DMS 273 (cell line): Measurements from ENCODE around the gene DYTN.

Source experiments
- DNase-seq: peaks from one replicate; lab custom pipeline; 2025; ENCODE audit not compliant: unreplicated experiment; lab: John Stamatoyannopoulos, UW

Gene DYTN

GRCh38 chr2:206701952-206702605 is 16.1 kb downstream of the DYTN start:
- DNase-seq: no peak

DNA sequence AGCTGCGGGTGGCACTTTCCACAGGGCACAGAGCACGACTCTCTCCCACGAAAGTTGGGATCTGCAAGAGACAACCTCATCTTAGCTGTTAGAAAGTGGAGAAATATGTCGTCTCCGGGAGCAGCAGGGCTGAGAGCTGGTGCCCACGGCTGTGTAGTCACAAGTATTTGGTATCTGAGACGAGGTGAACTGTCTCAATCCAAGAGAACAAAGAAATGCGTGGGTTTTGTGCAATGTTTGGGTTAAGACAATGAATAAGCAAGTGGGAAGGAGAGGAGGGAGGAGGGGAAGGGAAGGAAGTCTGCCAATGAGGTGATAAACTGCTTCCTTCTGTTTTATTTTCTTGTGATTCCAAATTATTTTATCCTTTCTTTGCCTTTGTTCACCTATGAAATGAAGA is 18.0 kb downstream of the DYTN start:
- DNase-seq: no peak

DNA sequence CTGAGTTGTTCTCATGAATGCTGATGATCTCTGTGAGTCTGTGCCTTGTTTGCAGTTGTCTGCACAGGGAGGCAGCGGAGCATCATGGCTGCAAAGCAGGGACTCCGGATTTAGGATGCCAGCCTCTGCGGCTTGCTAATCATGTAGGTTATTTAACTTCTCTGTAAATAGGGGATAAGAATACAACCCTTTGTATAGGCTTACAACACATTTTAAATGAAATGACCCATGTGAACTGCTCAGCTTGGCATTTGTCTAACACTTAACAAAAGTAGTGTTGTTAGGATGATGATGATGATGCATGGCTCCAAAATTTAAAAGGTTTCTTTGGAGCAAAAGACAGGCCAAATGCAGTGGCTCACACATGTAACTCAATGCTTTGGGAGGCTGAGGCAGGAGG is 19.4 kb downstream of the DYTN start:
- no peak for DNase-seq

DNA sequence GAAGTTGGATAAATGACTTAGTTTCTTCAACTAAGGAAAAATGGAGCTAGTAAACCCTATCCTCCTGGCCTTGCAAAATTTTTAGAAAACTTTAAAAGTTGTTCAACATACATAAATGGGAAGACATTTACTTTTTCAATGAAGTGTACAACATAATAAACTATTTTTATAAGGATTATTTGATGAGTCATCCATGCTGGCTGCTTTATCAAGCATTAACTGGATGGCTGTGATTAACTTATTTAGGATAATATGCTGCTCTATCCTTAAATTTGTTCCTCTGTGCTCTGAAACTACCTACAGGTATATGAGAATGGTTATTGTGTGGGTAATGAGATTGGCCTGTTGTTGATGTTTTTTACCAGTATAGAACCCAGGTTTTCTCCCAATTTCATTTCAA is 21.3 kb downstream of the DYTN start:
- DNase-seq: no peak

- DNase-seq: peak; percentile 80
Measured at GRCh38 chr2:206693399-206694137, 24.6 kb downstream of the DYTN start.

- no peak for DNase-seq
Measured at GRCh38 chr2:206692971-206693370, 25.2 kb downstream of the DYTN start.

- no peak for DNase-seq
Measured at GRCh38 chr2:206688990-206689389, 29.2 kb downstream of the DYTN start.

DNA sequence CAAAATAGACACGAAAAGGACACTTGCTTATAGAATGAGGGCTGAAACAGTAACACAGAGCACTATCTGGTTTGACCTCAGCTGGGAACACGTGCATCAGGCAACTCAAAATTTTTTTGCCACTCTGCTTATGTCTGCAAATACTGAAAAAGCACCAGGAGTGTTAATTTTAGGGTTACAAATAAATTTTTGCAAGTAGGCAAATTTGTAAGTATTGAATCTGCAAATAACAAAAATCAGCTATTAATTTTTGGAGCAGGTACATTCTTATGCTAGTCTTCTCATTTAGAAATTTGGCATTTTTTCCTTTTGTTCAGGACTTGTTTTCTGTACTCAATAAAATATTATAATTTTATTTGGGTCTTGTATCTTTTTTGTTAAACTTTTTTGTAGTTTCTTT is 29.7 kb downstream of the DYTN start:
- no peak for DNase-seq

DNA sequence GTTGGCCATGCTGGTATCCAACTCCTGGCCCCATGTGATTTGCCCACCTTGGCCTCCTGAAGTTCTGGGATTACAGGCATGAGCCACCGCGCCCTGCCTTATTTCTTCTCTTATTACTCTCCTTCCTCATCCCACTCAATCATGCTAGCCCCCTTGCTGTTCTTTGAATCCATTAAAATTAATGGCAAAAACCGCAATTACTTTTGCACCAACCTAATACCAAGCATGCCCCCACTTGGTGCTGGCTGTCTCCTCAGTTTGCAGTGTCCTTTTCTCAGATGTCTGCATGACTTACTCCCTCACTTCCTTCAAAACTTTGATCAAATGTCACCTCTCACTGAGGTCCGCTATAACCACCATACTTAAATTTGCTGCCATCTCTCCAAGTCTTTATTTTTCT is 34.6 kb downstream of the DYTN start:
- DNase-seq: no peak

GRCh38 chr2:206670531-206671319 is 47.5 kb downstream of the DYTN start:
- peak; percentile 5 for DNase-seq

DNA sequence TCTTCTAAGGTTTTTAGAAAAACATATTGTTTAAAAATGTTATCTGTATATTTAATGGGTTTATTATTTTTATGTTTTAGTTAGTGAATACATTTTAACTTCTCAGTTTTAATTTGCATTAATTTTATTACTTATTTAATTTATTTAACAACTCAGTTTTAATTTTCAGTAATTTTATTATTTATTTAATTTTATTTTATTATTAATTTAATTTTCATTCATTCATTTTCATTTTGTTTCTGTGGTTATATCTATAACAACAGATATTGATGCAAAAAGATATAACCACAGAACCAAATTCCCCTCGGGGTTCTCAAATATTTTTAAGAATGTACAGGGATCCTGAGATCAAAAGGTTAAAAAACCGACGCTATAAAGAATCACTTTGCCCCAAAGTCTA is 52.9 kb downstream of the DYTN start:
- DNase-seq: no peak

GRCh38 chr2:206657087-206657486 is 61.1 kb downstream of the DYTN start:
- DNase-seq: no peak

- DNase-seq: no peak
Measured at GRCh38 chr2:206647985-206648384, 70.2 kb downstream of the DYTN start.

DNA sequence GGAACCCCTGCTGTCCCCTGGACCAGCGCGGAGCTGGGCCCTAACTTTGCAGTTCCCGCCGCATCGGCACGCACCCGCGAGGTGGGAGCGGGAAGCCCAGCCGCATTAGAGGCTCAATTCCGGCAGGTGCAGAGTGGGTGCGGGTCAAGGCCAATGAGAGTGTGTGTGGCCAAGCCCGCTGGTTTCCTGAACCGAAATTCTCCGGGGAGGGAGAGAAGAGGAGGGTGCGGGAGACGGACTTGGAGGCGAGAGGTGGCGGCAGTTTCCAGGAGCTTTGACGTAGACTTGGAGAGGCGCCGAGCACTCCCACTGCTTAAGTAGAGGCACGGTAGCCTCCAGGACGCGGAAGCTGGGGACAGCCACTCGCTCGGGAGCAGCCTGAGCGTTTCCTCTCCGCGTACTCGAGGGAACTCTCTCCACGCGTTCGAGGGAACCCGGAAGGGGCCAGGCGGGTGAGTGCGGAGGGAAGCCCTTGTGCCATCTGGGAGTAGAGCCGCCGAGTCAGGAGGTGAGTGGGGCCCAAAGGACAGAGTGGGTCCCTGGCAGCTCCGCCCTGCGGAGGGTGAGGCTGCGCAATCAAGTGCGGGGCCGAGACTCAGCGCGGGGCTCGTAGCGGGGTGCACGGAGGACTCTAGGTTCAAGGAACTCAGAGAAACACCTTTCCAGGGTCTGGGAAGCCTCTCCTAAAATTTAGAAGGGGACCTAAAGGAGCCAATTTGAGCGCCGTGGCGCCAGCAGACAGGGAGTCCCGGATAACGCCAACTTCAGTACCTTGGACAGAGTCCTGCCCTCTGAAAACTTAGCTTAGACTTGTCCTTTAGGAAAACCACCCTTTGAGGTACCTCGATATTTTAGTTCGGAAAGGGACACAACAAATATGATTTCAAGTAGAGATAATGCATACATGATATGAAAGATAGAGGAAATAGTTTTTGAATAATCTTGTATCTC is 75.8 kb downstream of the DYTN start, which contains the start of gene FAM237A:
TSS of gene FAM237A (plus strand) at position 413 of the 951 bp plus-strand sequence. CDS start 1,750 bp downstream, outside the sequence.
- DNase-seq: peak; percentile 72

DNA sequence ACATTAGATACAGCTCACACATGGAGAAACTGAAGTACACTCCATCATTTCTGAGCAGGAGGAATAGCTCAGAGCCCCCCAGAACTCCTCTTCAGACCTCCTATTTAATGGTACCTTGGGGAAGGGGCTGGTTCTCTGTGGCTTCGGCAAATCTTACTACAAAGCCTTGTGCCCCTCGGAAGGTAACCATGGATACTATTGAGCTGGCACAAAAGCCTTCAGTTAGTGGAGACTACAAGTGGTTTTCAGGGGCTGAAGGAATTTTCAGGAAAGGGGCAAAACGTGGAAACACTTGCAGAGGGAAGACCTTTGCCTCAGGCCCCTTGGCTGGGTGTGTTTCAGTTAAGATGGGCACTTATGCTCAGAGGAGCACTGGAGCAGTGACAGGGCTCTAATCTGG is 77.0 kb downstream of the DYTN start:
- no peak for DNase-seq

DNA sequence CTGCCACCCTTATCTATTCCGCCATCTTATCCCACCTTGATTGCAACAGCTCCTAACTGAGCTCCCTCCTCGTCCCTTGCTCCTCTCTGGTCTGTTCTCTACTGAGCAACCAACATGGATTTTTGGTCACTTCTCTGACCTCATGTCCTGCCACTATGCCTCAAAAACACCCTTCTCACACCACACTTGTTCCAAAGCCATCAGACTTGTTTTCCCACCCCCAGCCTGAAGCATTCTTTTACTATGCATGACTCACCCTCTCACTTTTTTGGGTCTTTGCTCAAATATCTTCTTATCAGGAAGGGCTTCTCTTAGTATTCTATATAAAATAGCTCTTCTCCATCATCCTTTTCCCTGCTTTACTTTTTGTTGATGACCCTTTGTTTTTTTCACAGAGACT is 78.6 kb downstream of the DYTN start:
- DNase-seq: no peak

- DNase-seq: no peak
Measured at GRCh38 chr2:206635015-206635414, 83.2 kb downstream of the DYTN start.

GRCh38 chr2:206631340-206631739 is 86.9 kb downstream of the DYTN start:
- DNase-seq: no peak

DNA sequence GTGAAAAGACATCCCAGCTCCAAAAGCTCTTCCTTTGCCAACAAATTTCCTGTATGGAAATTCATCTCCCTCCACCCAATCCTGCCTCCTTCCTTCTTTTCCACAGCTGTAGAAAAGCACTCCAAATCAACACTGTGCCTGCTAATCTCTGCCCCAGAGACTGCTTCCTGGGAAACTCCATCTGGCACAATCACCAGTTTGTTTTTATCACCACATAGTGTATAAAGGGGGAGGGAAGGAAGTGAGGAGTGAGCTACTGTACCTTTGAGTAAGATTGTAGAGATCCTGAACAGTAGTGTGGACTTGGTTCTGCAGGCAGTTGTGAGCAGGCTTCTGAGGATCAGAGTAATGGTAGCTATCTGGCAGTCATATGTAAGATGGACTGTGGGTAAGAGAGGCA is 90.6 kb downstream of the DYTN start:
- peak; percentile 33 for DNase-seq

- no peak for DNase-seq
Measured at GRCh38 chr2:206626108-206626507, 92.1 kb downstream of the DYTN start.

DNA sequence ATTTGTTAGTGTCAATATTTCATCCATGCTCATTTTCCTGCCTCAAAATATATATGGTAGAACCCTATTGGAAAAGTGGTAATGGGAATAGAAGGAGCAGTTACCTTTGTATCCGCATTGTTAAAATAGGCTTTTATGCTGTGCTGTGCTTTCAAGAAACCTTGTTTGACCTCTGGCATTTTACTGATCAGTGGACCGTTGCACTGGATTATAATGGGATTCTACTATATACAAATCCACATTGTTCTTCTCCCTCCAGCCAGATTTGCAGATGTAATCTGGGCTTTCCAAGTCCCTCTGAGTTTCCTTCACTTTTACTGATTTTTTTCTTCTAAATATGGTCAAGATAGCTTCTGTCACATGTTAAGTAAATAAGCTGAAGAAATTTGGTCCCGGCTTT is 99.2 kb downstream of the DYTN start:
- DNase-seq: no peak
